ENCODE measurements around the gene HTT. TPM values are rescaled to one million over a fixed set of nuclear protein-coding genes. Genes with fewer than 3 reads are reported as not detected.
"Not testable (repeated sequence)": the region's sequence is repeated elsewhere in the genome, so short reads cannot be mapped to it uniquely, and the experiment has no call there.

HTT gene
- polyA plus RNA-seq, 4 donors = 32.6 to 41.7 (median 34.4) TPM

DNA sequence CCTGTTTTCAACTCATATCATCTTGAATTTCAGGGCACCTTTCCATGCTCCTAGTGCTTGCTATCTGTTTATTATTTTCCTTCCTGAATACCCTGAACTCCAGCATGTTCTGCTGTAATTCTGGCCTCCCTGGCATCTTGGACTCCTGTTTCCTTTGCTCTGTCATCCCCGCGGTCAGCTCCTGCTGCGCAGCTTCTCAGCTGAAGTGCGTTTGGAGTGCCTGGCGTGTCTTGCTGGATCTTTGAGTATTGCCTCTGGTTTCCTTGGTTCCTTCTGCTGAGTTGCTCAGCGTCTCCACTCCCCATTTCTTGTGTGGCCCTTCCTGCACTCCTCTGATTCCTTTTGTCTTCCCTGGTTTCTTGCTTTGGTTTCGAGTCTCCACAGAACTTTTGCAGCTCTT is 84.4 kb downstream of the HTT start:
- DNase-seq (ENCODE audit: low read depth in 4 of 4, low spot score in 3 of 4) = no peak

GRCh38 chr4:3160438-3160837 is 86.0 kb downstream of the HTT start:
- DNase-seq (ENCODE audit: low read depth in 4 of 4, low spot score in 3 of 4) = no peak

- not testable (repeated sequence) for DNase-seq (ENCODE audit: low read depth in 4 of 4, low spot score in 3 of 4)
Observed at GRCh38 chr4:3161044-3161443, 86.6 kb downstream of the HTT start.

DNA sequence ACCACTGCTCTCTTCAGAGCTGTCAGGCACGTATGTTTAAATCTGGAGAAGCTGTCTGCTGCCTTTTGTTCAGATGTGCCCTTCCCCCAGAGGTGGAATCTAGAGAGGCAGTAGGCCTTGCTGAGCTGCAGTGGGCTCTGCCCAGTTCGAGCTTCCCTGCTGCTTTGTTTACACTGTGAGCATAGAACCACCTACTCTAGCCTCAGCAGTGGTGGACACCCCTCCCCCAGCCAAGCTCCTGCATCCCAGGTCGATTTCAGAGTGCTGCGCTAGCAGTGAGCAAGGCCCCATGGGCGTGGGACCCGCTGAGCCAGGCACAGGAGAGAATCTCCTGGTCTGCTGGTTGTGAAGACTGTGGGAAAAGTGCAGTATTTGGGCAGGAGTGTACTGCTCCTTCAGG is 92.0 kb downstream of the HTT start:
- DNase-seq (ENCODE audit: low read depth in 4 of 4, low spot score in 3 of 4) = not testable (repeated sequence)

- DNase-seq (ENCODE audit: low read depth in 4 of 4, low spot score in 3 of 4) = no peak
Observed at GRCh38 chr4:3168029-3168428, 93.5 kb downstream of the HTT start.

- no peak for DNase-seq (ENCODE audit: low read depth in 4 of 4, low spot score in 3 of 4)
Observed at GRCh38 chr4:3174371-3175338, 100.2 kb downstream of the HTT start.

DNA sequence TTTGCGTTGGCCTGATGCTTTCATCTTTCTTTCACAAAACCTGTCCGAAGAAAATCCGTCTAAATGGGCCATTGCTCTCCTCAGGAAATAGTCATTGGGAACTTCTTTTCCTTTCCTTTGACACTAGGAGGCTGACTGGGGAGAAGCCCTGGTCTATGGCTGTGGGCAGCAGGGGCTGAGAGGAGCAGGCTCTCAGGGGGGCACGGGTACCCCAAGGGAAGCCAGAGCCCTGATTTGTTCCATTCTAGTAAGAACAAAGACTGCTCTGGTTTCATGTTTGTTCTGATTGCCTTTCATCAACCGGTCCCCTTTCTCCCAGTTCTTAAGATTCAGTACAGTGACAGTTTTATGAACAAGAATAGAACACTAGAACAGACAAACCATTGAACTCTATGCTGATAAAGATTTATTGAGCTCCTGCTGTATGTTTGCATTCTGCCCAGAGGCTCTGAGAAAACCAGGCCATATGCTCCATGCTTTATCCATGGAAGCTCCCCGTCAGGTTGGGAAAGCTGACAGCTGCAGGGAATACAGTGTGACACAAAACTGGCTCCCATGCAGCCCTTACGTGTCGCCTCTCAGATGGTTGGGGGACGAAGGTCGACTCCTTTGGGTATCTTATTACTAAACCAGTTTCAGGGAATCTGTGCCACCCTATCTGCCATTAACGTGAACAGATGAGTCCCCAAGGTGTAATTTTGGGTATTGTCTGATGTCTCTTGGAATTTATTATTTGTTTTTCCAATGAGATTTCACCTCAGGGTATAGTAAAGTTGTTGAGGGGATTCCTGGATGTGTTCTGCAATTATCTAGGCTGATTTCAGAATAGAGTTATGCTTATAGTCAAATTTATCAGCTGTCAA is 102.1 kb downstream of the HTT start:
- DNase-seq (ENCODE audit: low read depth in 4 of 4, low spot score in 3 of 4) = no peak

DNA sequence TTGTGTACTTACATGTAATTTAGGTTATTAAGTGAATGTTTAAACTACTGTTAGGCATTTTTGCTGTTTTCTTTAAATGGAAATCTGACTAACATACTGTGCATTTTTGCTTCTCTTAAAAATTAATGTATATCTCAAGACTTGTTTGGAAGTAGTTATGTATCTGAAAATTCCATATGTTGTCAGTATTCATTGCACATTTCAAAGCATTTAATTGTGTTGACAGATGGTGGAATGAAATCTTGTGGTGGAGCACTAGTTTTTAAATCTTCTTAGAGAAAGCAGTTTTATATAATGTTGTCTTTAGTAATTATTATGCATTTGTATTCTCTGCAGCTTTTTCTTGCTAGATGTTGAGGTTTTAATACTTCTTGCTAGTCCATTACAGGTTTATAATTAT is 102.9 kb downstream of the HTT start:
- DNase-seq (ENCODE audit: low read depth in 4 of 4, low spot score in 3 of 4) = no peak

GRCh38 chr4:3177905-3178304 is 103.4 kb downstream of the HTT start:
- no peak for DNase-seq (ENCODE audit: low read depth in 4 of 4, low spot score in 3 of 4)

- no peak for DNase-seq (ENCODE audit: low read depth in 4 of 4, low spot score in 3 of 4)
Observed at GRCh38 chr4:3178351-3178750, 103.9 kb downstream of the HTT start.

DNA sequence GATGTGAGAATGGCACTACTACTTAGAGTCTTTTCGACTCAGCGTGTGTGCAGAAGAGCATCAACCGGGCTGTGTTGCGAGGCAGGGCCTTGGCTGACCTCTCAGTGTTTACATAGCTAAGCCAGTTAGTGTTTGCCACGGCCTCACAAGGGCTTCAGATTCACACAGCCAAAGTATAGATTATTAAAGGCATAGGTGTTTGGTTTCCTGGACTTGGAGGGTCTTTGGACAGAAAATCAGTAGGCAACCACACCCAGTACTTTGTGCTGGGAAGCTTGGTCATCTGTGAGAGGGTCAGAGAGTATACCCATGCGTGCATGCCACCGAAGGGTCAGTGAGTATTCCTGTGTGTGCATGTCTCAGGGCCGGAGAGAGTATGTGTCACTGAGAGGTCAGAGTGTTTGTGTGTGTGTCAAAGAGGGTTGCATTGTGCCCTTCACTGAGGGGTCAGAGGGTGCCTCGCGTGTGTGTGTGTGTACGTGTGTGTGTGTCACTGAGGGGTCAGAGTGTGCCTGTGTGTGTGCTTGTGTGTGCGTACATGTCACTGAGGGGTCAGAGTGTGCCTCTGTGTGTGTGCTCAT is 104.7 kb downstream of the HTT start:
- no peak for DNase-seq (ENCODE audit: low read depth in 4 of 4, low spot score in 3 of 4)

- DNase-seq (ENCODE audit: low read depth in 4 of 4, low spot score in 3 of 4) = no peak
Observed at GRCh38 chr4:3183008-3183407, 108.5 kb downstream of the HTT start.

DNA sequence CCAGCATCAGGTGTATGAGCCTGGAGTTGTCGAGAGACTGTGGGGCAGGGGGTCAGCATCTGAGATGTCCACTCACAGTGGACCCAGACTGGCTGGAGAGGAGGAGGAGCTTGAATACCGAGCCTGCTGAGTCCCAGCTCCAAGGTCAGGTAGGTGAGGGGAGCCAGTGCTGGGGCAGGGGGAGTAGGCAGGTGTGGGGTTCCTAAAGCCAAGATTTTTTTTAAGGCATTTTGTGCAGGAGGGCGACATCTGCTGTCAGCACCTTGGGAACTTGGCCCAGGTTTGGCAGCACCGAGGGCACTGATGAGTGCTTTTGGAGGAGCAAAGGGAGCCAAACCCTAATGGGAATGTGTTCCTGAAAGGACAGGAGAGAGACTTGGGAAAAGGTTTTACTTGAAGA is 110.2 kb downstream of the HTT start:
- DNase-seq (ENCODE audit: low read depth in 4 of 4, low spot score in 3 of 4) = no peak

DNA sequence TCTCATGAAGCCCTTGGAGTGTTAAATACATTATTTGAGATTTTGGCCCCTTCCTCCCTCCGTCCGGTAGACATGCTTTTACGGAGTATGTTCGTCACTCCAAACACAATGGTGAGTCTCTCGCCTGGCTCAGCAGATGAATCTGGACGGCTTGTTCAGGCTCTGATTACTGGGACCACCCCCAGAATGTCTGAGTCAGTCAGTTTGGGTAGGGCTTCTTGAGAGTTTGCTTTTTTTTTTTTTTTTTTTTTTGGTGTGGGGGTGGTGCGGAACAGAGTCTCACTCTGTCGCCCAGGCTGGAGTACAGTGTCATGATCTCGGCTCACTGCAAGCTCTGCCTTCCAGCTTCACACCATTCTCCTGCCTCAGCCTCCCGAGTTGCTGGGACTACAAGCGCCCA is 112.1 kb downstream of the HTT start:
- no peak for DNase-seq (ENCODE audit: low read depth in 4 of 4, low spot score in 3 of 4)

DNA sequence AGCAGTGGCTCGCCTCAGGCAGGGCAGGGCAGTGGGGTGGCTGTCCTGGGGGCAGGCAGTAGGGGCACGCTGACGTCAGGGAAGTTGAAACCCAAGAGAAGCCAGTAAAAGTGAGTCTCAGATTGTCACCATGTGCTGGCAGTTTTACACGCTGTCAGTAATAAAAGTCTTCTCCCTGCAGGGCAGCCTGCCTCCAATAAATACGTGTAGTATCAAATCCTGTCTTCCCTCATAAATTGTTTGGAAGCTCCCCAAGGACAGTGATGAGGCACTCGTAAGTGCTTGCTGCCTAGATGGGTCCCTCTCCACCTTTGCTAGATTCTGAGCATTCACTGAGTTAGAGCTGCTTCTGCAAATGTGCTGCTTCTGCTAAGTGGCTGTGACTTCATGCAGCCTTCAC is 113.6 kb downstream of the HTT start:
- DNase-seq (ENCODE audit: low read depth in 4 of 4, low spot score in 3 of 4) = no peak

GRCh38 chr4:3189459-3189858 is 115.0 kb downstream of the HTT start:
- no peak for DNase-seq (ENCODE audit: low read depth in 4 of 4, low spot score in 3 of 4)

DNA sequence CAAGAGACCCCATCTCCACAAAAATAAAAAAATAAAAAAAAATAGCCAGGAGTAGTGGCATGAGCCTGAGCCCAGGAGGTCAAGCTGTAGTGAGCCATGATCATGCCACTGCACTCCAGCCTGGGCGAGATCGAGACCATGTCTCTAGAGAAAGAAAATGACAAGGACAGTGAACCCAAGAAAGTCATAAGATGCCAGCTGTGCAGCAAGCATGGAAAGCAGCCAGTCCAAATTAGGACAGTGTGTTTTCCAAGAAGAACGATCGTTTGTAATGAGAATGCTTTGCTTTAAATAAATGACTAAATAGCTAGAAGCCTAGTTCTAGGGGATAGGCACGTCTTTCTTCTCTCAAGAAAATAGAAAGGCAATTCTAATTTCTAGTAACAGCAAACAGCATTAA is 116.1 kb downstream of the HTT start:
- no peak for DNase-seq (ENCODE audit: low read depth in 4 of 4, low spot score in 3 of 4)

- no peak for DNase-seq (ENCODE audit: low read depth in 4 of 4, low spot score in 3 of 4)
Observed at GRCh38 chr4:3192188-3192587, 117.7 kb downstream of the HTT start.

DNA sequence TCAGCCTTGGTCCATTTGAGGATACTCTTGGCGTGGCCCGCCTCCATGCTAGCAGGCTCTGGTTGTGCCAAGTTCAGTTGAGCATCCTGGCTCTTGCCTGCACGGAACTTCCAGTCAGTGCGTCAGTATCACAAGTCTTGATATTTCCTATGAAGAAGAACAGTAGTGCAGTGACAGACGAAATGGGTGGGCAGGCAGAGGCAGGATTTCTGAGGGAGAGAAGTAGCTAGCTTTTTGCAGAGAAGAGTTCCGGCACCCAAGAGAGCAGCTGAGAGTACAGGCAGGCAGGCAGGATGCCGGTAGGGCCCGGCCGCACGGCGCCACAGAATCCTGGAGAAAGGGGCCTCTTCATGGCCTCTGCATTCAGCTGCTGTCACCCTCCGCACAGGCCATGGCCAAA is 118.3 kb downstream of the HTT start:
- DNase-seq (ENCODE audit: low read depth in 4 of 4, low spot score in 3 of 4) = no peak

- no peak for DNase-seq (ENCODE audit: low read depth in 4 of 4, low spot score in 3 of 4)
Observed at GRCh38 chr4:3193531-3194203, 119.2 kb downstream of the HTT start.

Measured in right renal pelvis (tissue), 4 donors.